ENCODE measurements around the gene TXN. TPM values are rescaled to one million over a fixed set of nuclear protein-coding genes. Genes with fewer than 3 reads are reported as not detected.
A peak's percentile ranks its signal among the peaks of the same experiment; 100 is the strongest.
"Not testable (repeated sequence)": the region's sequence is repeated elsewhere in the genome, so short reads cannot be mapped to it uniquely, and the experiment has no call there.

The TXN gene
- polyA plus RNA-seq, 4 donors, result 235 to 250 (median 242) TPM

- no peak for DNase-seq (ENCODE audit: low read depth in 4 of 4, low spot score in 3 of 4)
These were observed 1.6 kb upstream of the TXN start for GRCh38 chr9:110257956-110258355.

- DNase-seq (ENCODE audit: low read depth in 4 of 4, low spot score in 3 of 4), result peak in 1 of 4 donors; percentile 5
These were observed 962 bp upstream of the TXN start for GRCh38 chr9:110257097-110257841.

GRCh38 chr9:110255463-110256379 lies 586 bp downstream of the TXN start:
- peak in 3 of 4 donors; percentile 6 to 35 (median 34) for DNase-seq (ENCODE audit: low read depth in 4 of 4, low spot score in 3 of 4)

- peak in 1 of 4 donors; percentile 14 for DNase-seq (ENCODE audit: low read depth in 4 of 4, low spot score in 3 of 4)
These were observed 1.3 kb downstream of the TXN start for GRCh38 chr9:110255034-110255462.

- no peak for DNase-seq (ENCODE audit: low read depth in 4 of 4, low spot score in 3 of 4)
These were observed 1.8 kb downstream of the TXN start for GRCh38 chr9:110254500-110254899.

- DNase-seq (ENCODE audit: low read depth in 4 of 4, low spot score in 3 of 4), result no peak
These were observed 3.7 kb downstream of the TXN start for GRCh38 chr9:110252509-110253139.

- not testable (repeated sequence) for DNase-seq (ENCODE audit: low read depth in 4 of 4, low spot score in 3 of 4)
These were observed 4.5 kb downstream of the TXN start for GRCh38 chr9:110251770-110252169.

- DNase-seq (ENCODE audit: low read depth in 4 of 4, low spot score in 3 of 4), result no peak
These were observed 5.1 kb downstream of the TXN start for GRCh38 chr9:110251212-110251611.

- DNase-seq (ENCODE audit: low read depth in 4 of 4, low spot score in 3 of 4), result no peak
These were observed 6.7 kb downstream of the TXN start for GRCh38 chr9:110249603-110250002.

GRCh38 chr9:110248361-110248760 lies 7.9 kb downstream of the TXN start:
- no peak for DNase-seq (ENCODE audit: low read depth in 4 of 4, low spot score in 3 of 4)

- no peak for DNase-seq (ENCODE audit: low read depth in 4 of 4, low spot score in 3 of 4)
These were observed 10.1 kb downstream of the TXN start for GRCh38 chr9:110246214-110246613.

GRCh38 chr9:110244616-110245015 lies 11.7 kb downstream of the TXN start:
- no peak for DNase-seq (ENCODE audit: low read depth in 4 of 4, low spot score in 3 of 4)

GRCh38 chr9:110241858-110242321 lies 14.4 kb downstream of the TXN start:
- DNase-seq (ENCODE audit: low read depth in 4 of 4, low spot score in 3 of 4), result no peak

- DNase-seq (ENCODE audit: low read depth in 4 of 4, low spot score in 3 of 4), result no peak
These were observed 14.9 kb downstream of the TXN start for GRCh38 chr9:110241260-110241857.

- no peak for DNase-seq (ENCODE audit: low read depth in 4 of 4, low spot score in 3 of 4)
These were observed 16.1 kb downstream of the TXN start for GRCh38 chr9:110240198-110240597.

- no peak for DNase-seq (ENCODE audit: low read depth in 4 of 4, low spot score in 3 of 4)
These were observed 28.0 kb downstream of the TXN start for GRCh38 chr9:110228321-110228720.

- DNase-seq (ENCODE audit: low read depth in 4 of 4, low spot score in 3 of 4), result no peak
These were observed 31.7 kb downstream of the TXN start for GRCh38 chr9:110224583-110224982.

GRCh38 chr9:110220809-110221208 lies 35.5 kb downstream of the TXN start:
- no peak for DNase-seq (ENCODE audit: low read depth in 4 of 4, low spot score in 3 of 4)

GRCh38 chr9:110217656-110218099 lies 38.6 kb downstream of the TXN start:
- no peak for DNase-seq (ENCODE audit: low read depth in 4 of 4, low spot score in 3 of 4)

GRCh38 chr9:110214586-110215355 lies 41.5 kb downstream of the TXN start:
- no peak for DNase-seq (ENCODE audit: low read depth in 4 of 4, low spot score in 3 of 4)
